Activated B cell treated with CpG ODN at 0.5 μM for 24 hours (primary cell): ENCODE data around the gene SPOCK1. TPM values are rescaled to one million over a fixed set of nuclear protein-coding genes. Genes with fewer than 3 reads are reported as not detected.

ENCODE experiments used
- ATAC-seq: fragments of 200-7000 bp; cut with Tn5 transposase; one replicate; pipeline ENCODE4 v1.10.0; 2021; ENCODE audit warnings: low read depth, mild to moderate bottlenecking, moderate library complexity
- CTCF ChIA-PET: fragments of 350-600 bp; sonication (Branson Sonifier 250); formaldehyde crosslinking; loops from one replicate; lab custom pipeline; 2021; ENCODE audit warnings: antibody characterized with exemption; lab: Charles Lee
- POLR2A ChIA-PET: fragments of 350-600 bp; sonication (Branson Sonifier 250); formaldehyde crosslinking; loops from one replicate; lab custom pipeline; 2021; ENCODE audit warnings: antibody characterized with exemption; lab: Charles Lee
- DNase-seq: peaks from one replicate; pipeline ENCODE4 v3.0.0; 2022
- H3K27ac Mint-ChIP-seq: one replicate; pipeline ENCODE4 v1.8.0; 2020; ENCODE audit warnings: mixed read lengths
- H3K27me3 Mint-ChIP-seq: one replicate; pipeline ENCODE4 v1.8.0; 2021; ENCODE audit warnings: mixed read lengths
- H3K36me3 Mint-ChIP-seq: one replicate; pipeline ENCODE4 v1.8.0; 2021; ENCODE audit warnings: low read depth, mixed read lengths
- H3K4me1 Mint-ChIP-seq: one replicate; pipeline ENCODE4 v1.8.0; 2021; ENCODE audit warnings: mixed read lengths
- H3K4me3 Mint-ChIP-seq: one replicate; pipeline ENCODE4 v1.8.0; 2020; ENCODE audit warnings: mild to moderate bottlenecking, mixed read lengths
- H3K9me3 Mint-ChIP-seq: one replicate; pipeline ENCODE4 v1.8.0; 2020; ENCODE audit warnings: mixed read lengths
- CTCF ChIP-seq: fragments of 200-600 bp; IDR thresholded peaks from one replicate; pipeline ENCODE4 v1.8.0; 2022; ENCODE audit warnings: antibody characterized with exemption, mild to moderate bottlenecking
- intact Hi-C: fragments of 100-400 bp; cut with micrococcal nuclease; formaldehyde crosslinking; loops from one replicate; pipeline ENCODE4 v1.15.1; 2024
- total RNA-seq: library from RNA; stranded (reverse); gene quantifications from 2 replicates; pipeline ENCODE4 v1.2.3, GENCODE V29; 2022

The SPOCK1 gene
- total RNA-seq, 1 donor from 2014 or later, result not detected

GRCh38 chr5:137507150-137507549, 8.0 kb upstream of the SPOCK1 start:
- CTCF ChIA-PET, result no interaction called here
- Mint-ChIP-seq H3K27ac (no peak overlapping the region), H3K9me3 (no peaks in the 10 kb centered on the region), H3K4me3 (no peak overlapping the region), H3K27me3 (peaks cover 10% of the 10 kb centered on the region), H3K36me3 (no peaks in the 10 kb centered on the region), H3K4me1 (no peaks in the 10 kb centered on the region)
- DNase-seq, result no peak
- no peak for ATAC-seq
- POLR2A ChIA-PET, result no interaction called here
- TF ChIP-seq CTCF, result no peak
- intact Hi-C loops, result no loop called here

GRCh38 chr5:137506296-137506695, 7.2 kb upstream of the SPOCK1 start:
- no peak for TF ChIP-seq CTCF
- Mint-ChIP-seq H3K9me3 (no peaks in the 10 kb centered on the region), H3K36me3 (no peaks in the 10 kb centered on the region), H3K27ac (no peak overlapping the region), H3K27me3 (peaks cover 10% of the 10 kb centered on the region), H3K4me1 (no peaks in the 10 kb centered on the region), H3K4me3 (no peak overlapping the region)
- ChIA-PET POLR2A (no interaction called here), CTCF (no interaction called here)
- DNase-seq (no peak), ATAC-seq (no peak)
- intact Hi-C loops, result no loop called here

DNA sequence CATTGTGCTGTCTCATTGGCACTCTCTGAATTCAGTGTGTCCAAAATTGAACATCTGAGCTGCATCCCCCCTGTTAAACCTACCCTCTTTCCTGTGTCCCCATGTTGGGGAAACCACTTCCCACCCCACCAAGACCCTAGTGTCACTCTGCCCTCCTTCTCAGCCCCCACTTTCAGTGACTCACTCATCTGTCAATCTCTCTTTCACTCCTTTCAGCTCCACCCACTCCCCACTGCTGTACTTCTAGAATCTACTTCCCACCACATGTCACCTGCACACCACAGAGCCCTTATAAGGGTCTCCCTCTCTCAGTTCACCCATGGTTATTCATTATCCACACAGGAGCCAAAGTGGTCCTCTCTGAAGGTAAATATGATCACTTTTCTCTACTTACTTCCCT, 5.8 kb upstream of the SPOCK1 start:
- DNase-seq, result no peak
- H3K36me3 Mint-ChIP-seq, result no peaks in the 10 kb centered on the region
- ChIA-PET POLR2A (no interaction called here), CTCF (no interaction called here)
- intact Hi-C loops, result no loop called here
- no peak for TF ChIP-seq CTCF
- H3K27me3 Mint-ChIP-seq, result peaks cover 10% of the 10 kb centered on the region
- H3K9me3 Mint-ChIP-seq, result no peaks in the 10 kb centered on the region
- H3K27ac Mint-ChIP-seq, result no peak overlapping the region
- no peak overlapping the region for H3K4me3 Mint-ChIP-seq
- no peak for ATAC-seq
- no peaks in the 10 kb centered on the region for H3K4me1 Mint-ChIP-seq

GRCh38 chr5:137503456-137503855, 4.3 kb upstream of the SPOCK1 start:
- ChIA-PET CTCF (no interaction called here), POLR2A (no interaction called here)
- no peak for TF ChIP-seq CTCF
- Mint-ChIP-seq H3K36me3 (no peaks in the 10 kb centered on the region), H3K4me1 (no peaks in the 10 kb centered on the region), H3K9me3 (no peaks in the 10 kb centered on the region), H3K27me3 (peaks cover 10% of the 10 kb centered on the region), H3K4me3 (no peak overlapping the region), H3K27ac (no peak overlapping the region)
- DNase-seq (no peak), ATAC-seq (no peak)
- intact Hi-C loops, result no loop called here

GRCh38 chr5:137502632-137503031, 3.5 kb upstream of the SPOCK1 start:
- Mint-ChIP-seq H3K4me1 (no peaks in the 10 kb centered on the region), H3K36me3 (no peaks in the 10 kb centered on the region), H3K4me3 (no peak overlapping the region), H3K27me3 (peaks cover 14% of the 10 kb centered on the region), H3K9me3 (no peaks in the 10 kb centered on the region), H3K27ac (no peak overlapping the region)
- ATAC-seq (no peak), DNase-seq (no peak)
- intact Hi-C loops, result no loop called here
- ChIA-PET CTCF (no interaction called here), POLR2A (no interaction called here)
- TF ChIP-seq CTCF, result no peak
